Skeletal muscle cell (primary cell): ENCODE results near the gene WDR18.

Experiments used
- DNase-seq: peaks from one replicate; pipeline ENCODE4 v3.0.0-alpha.2; 2010; ENCODE audit warnings: low read depth
- H3K4me3 ChIP-seq: 2 replicates; pipeline ENCODE4 v1.5.1; 2011; ENCODE audit warnings: low read depth, mild to moderate bottlenecking, control low read depth, low read length, moderate library complexity

The WDR18 gene

DNA sequence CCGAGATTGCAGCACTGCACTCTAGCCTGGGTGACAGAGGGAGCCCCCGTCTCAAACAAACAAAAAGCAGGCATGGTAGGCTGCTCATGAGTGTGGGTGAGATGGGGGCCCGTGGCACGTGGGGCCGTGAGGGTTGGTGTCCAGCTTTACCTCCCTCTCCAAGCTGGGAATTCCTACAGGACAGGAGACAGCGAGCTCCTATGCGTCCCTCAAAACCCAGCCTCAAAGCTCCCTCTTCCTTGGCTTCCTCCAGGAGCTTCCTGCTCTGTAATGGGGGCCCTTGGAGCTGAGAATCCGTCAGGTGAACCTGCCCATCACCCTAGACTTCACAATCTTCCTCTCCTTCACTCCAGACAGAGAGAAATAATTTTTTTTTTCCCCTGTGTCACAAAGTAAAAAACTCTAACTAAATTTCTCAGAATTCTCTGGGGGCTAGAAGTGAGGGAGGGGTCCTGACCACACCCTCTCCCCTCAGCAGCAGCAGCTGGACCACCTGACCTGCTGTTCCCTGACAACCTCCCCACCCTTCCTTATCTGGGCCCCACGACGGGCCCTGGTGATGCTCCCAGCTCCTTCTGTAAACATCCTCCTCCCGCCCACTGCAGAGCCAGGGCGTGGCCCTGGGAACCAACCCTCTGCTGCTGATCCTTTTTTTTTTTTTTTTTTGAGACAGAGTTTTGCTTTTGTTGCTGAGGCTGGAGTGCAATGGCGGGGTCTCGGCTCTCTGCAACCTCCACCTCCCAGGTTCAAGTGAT is 22.1 kb upstream of the WDR18 start:
- no peak for DNase-seq

DNA sequence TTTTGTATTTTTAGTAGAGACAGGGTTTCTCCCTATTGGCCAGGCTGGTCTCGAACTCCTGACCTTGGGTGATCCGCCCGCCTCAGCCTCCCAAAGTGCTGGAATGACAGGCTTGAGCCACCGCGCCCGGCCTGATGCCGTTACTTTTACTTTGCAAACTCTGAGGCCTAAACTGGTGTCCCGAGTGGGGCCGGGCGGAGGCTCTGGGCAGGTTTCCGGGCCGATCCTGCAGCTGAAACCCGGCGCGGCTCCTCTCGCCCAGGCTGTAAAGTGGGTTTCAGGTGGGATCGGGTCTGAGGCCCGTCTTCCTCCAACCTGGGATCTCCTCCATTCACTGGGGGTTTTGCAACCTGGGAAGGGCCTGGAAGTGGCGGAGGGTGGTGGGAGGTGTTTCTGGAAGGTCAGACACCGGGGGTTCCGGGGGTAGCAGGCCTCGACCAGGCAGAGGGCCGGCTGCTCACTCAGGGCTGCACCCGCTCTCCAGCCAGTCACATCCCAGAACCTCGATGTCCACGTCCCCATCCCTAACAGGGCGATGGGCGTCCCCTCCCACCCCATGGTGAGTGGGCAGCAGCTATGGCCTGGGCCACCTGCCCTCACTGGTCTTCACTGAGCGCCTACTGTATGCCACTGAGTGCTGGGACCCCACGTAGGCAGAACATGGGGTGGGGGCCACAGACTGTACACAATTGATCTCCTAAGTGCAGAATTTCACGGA is 21.3 kb upstream of the WDR18 start:
- no peak for DNase-seq
- no peak overlapping the region for H3K4me3 ChIP-seq

More for the DNA sequence above, 22.1 kb upstream of the WDR18 start:
- H3K4me3 ChIP-seq, result no peak overlapping the region

DNA sequence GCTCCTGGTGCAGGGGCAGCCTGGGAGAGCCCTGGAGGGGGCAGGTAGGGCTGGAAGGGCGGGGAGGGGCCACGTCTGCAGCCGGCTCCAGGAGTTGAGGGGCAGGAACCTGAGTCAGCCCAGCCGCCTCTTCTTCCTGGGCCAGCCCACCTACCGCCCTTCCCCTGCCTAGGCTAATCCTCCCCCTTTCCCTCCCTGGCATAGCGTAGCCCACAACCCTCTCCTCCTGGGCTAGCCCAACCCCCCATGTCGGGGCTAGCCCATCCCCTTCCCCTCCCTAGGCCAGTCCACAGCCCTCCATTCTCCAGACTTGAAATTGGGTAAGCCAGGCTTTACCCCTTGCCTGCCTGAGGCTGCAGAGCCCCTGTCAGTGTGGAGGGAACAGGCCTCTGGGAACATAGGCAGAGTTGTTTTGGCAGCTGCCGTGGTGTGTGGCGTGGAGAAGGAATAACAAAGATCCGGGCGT is 20.6 kb upstream of the WDR18 start:
- no peak for DNase-seq
- H3K4me3 ChIP-seq, result no peak overlapping the region

DNA sequence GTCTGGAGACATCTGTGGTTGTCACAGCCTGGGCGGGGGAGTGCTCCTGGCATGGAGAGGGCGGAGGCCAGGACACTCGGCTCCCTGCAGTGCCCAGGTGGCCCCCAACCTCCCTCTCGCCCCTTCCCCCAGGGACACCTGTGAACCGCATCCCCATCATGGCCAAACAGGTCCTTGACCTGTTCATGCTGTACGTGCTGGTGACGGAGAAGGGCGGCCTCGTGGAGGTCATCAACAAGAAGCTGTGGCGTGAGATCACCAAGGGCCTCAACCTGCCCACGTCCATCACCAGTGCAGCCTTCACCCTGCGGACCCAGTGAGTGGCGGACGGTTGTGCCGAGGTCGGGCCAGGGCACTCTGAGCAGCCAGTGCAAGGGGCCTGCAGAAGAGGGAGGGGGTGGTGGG is 20.0 kb upstream of the WDR18 start:
- DNase-seq, result no peak
- no peak overlapping the region for H3K4me3 ChIP-seq

DNA sequence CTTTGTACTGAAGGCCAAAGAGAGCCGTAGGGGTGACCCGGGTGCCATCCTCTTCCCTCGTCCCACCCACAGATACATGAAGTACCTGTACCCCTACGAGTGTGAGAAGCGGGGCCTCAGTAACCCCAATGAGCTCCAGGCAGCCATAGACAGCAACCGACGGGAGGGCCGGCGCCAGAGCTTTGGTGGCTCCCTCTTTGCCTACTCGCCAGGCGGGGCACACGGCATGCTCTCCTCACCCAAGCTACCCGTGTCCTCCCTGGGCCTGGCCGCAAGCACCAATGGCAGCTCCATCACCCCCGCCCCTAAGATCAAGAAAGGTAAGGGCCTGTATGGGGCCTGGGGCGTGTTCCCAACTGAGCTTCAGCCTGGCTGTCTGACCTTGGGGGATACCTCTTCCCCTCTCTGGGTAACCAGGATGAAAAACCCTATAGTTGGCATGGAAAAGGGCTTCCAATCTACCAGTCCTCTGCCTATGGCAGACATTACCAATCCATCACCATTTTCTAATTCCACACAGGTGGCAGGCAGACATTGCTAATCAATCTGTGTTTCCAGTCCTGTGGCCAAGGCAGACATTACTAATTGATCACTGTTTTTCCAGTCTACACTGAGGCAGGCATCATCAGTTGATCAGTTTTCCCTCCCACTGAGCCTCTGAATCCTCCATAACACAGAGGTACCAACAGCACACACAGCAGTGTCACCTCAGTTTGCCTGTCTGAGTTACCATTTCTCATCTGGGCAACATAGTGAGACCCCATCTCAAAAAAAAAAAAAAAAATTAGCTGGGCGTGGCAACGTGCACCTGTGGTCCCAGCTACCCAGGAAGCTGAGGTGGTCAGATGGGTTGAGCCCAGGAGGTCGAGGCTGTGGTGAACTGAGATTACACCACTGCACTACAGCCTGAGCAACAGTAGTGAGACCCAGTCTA is 19.1 kb upstream of the WDR18 start:
- no peak overlapping the region for H3K4me3 ChIP-seq
- no peak for DNase-seq

DNA sequence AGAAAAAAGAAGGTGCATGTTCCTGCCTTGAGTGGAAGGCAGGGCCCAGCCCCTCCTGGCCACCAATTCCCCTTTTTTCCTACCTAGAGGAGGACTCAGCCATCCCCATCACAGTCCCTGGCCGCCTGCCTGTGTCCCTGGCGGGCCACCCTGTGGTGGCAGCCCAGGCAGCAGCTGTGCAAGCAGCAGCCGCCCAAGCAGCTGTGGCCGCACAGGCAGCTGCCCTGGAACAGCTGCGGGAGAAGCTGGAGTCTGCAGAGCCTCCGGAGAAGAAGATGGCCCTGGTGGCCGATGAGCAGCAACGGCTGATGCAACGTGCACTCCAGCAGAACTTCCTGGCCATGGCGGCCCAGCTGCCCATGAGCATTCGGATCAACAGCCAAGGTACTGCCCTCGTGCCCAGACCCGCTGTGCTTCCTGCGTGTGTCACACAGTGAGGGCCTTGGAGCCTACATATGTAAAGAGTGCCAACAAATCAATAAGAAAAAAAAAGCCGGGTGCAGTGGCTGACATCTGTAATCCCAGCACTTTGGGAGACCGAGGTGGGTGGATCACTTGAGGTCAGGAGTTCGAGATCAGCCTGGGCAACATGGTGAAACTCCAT is 17.6 kb upstream of the WDR18 start:
- no peak overlapping the region for H3K4me3 ChIP-seq
- no peak for DNase-seq

DNA sequence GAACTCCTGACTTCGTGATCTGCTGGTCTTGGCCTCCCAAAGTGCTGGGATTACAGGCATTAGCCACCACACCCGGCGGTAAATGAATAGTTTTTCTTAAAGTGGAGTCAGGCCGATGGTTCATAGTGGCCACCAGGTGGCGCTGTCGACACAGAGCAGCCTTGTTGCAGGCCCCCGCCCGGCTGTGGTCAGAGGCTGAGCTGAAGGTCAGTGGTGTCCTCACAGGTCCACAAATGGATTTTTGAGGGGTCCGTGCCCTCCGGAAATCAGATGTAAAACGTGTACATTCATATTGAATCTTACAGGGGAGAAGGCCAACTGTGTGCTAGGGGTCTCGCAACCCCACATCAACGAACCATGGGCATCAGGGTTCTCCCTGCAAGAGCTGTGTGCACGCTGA is 13.4 kb upstream of the WDR18 start:
- DNase-seq, result no peak
- H3K4me3 ChIP-seq, result no peak overlapping the region

DNA sequence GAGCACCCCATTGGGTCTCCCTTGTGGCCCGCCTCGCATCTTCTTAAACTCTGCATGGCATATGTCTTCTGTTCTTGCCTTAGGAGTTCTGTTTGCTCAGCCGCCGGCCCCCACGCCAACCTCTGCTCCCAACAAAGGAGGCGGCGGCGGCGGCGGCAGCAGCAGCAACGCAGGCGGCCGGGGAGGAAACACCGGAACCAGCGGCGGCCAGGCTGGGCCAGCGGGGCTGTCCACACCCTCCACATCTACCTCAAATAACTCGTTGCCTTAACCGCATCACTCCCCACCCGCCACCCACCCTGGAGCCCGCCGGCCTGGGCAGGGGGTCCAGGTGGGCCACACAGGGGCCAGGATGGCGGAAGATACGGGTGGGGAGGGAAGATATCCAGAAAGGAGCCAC is 12.3 kb upstream of the WDR18 start:
- DNase-seq, result no peak
- no peak overlapping the region for H3K4me3 ChIP-seq

DNA sequence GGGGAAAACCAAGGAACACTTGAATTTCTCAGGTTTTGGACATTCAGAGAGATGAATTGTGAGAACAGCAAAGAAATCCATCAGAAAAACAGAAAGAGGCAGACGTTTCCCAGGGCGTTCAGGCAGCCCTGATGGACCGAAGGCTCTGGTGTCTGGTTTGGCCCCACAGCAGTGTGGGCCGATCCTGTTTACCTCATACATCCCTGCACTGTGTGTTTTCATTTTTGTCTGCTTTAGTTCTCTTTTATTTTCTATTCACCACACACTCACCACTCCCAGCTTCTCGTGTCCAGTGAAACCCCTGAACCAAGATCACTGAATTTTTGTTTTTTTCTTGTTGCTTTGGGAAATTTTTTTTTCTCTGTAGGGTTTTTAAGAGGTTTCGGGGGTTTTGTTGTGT is 11.9 kb upstream of the WDR18 start:
- DNase-seq, result no peak
- H3K4me3 ChIP-seq, result no peak overlapping the region

DNA sequence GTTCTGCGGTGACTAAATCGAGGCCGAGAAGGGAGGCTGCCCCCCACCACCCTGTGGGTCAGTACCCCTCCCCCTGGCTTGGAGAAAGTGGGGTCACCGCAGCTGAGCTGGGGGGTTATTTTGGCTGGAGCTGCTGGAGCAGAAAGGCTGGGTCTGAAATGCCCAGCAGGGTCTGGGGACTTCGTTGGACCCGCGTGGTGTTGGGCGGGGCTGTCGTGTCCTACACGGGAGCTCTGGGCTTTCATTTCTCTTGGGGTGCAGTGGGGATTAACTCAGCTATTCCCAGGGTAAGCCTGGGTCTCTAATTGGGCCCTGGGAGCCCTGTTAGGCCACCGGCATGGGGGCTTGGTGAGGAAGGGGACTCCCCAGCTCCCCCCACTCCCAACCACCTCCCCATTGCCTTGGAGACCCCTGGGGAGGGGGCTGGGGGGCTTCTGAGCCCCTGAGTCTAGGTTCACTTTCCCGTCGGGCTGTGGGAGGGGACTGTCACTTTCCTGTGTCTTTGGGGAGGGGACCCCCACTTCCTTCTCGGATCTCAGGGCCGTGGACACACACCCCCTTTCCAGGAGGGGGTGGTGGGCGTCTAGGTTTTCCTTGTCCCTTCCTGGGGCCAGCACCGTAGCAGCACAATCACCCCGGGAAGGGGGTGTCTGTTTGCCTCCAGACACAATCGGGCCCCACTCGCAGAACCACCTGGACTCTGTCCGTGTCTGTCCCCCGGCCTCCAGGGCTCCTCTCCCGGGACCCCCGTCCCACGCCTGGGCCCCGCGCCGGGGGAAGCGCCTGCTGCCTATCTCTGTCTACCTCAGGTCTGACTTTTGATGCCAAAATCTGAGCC is 10.2 kb upstream of the WDR18 start:
- no peak for DNase-seq
- no peak overlapping the region for H3K4me3 ChIP-seq

DNA sequence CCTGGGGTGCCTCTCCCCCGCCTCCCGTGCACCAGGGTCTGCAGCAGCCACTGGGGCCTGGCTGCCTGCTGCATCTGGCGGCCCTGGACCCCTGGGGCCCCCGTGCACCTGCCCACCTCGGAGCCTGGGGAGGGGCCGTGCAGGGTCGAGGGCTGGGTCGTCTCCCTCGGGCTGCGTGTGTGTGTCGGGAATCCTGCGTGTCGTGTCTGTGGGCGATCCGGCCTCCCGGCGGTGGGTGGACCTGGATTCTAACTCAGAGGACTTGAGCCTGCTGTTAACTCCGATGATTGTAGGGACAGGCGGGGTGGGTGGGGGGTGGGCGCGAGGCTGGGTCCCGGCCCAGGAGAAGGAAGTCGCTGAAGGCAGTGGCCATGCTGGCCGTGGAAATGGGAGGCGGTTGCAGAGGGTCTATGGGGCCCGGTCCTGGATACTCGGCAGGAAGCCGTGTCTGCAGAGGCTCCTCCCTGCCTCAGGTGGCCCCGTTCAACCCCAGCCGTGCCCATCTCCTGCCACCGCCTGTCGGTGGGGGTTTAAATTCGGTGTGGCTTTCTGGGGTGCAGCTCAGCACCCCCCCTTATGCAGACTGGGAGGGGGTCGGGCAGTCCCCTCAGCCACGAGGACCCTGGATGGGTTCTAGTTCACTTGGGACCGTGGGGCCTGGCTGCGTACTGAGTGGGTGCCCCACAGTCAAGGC is 9.4 kb upstream of the WDR18 start:
- H3K4me3 ChIP-seq, result no peak overlapping the region
- DNase-seq, result no peak

DNA sequence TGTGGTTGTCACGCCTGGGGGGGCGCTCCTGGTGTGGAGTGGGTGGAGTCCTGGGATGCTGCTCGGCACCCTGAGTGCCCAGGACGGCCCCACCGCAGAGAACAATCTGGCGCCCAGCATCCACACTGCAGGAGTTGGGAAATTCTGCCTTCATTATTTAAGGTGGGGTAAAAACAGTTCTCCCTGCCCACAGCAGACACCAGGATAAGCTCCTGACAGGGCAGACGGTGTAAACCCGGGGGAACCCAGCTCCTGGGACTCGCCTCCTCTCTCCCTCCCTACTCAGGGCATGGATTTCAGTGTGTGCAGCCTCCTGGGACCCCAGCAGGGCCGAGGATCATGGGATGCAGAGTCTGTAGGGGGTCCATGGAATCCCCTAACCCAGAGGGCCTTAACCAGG is 7.7 kb upstream of the WDR18 start:
- no peak for DNase-seq
- no peak overlapping the region for H3K4me3 ChIP-seq

DNA sequence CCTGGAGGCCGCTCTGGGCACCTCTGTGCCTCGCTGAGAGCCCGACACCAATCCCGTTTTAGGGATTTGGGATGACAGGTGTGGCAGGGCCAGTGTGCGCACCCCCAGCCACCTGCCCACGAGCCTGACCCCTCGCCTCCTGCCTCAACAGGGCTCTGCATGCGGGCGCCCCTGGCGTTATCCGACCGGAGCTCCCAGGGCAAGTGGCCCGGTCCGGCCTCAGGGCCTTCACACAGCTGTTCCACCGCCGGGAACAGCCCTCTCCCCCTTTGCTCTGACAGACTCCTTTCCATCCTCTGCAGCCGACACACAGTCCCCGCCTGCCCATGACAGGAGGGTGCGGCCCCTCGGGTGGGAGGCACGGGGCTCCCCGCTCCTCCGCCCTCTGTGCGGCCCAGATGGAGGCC is 7.1 kb upstream of the WDR18 start:
- no peak overlapping the region for H3K4me3 ChIP-seq
- DNase-seq, result no peak

DNA sequence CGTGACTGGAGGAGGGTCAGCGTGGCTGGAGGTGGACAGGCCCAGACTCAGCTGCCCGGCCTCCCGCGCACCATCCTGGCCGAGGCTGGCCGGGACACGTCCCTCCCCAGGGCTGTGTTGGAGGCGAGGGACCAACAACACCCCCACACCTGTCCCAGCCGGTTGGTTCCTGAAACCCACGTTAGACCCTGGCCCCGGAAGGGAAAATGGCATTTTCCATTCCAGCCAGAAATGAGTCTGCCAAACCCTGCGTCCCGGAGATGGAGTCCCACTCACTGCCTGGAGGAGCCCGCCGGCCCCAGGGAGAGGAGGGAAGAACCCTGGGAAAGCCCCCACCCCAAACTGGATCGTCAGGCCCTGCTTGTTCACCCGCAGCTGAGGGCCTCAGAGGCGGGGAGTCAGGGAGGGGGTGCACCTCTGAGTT is 4.8 kb upstream of the WDR18 start:
- H3K4me3 ChIP-seq, result no peak overlapping the region
- DNase-seq, result no peak

DNA sequence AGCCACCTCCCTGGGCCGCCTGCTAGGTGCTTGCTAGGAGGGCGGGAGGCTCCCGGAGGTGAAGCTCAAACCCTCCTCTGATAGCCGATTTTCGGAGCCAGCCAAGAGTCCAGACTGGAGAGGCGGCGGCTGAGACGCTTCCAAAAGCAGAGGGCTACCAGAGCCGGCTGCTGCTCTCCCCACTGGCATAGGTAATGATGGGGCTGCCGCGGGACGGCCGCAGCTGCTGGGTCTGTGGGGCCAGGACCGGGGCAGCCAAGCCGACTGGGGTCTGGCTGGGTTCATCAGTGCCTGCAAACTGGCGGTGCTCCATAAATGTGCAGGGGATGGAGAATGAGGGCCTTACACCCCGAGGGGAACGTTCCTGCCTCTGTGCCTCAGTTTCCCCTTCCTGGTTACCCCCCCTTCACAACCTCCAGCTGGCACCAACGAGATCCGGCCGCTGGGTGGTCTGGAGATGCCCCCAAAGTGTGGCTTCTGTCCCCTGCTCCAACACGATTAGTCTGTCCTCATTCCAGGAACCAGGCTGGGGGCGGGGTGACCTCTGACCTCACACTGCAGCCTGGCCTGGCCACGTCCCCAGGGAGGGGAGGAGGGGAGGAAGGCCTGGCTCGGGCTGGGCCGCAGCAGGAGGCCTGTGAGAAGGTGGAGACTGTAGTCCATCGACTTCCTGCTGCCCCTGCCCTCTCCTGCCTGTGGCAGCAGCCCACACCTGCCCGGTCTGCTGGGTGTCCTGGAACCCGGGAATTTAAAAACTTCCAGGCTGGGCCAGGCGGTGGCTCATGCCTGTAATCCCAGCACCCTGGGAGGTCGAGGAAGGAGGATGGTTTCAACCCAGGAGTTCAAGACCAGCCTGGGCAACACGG is 3.8 kb upstream of the WDR18 start:
- no peak overlapping the region for H3K4me3 ChIP-seq
- DNase-seq, result no peak

DNA sequence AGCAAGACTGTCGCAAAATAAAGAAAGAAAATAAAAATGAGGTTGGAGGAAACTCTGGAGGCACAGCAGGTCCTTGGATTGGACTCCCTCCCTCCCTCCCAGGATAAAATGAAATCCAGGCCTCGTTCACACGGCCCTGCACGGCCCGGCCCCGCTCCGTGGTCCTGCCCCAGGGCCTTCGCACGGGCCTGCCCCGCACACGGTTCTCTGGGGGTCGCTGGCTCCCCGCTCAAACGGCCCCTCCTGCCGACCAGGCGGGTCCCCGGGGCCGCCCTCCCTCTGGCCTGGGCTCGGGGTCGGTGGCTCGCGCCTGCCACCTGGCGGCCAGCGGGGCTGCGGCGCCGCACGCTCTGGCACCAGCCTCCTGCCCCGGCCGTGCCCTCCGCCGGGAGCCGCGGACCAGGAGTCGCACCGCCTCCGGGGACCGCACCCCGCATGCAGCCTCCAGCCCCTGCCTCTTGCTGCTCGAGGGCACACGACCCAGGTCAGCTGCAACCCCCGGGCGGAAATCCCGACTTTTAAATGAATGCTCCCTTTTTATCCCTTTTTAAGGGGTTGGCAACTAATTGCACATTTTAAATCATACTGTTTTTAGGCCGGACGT is 1.5 kb upstream of the WDR18 start:
- no peak for DNase-seq
- peak overlapping the region; percentile 40 for H3K4me3 ChIP-seq

DNA sequence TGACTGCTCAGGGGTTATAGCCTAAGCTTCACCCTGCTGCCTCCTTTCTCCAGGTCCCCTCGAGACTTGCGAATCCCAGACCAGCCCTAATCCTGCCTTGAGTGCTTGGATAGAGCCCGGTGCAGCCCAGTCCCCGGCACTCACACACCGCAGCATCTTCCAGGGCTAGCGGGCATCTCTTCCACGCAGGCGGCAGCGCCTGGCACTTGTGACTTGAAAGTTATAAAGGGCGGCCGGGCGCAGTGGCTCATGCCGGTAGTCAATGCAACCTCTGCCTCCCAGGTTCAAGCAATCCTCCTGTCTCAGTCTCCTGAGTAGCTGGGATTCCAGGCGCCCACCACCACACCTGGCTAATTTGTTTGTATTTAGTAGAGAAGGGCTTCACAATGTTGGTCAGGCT is 1.9 kb downstream of the WDR18 start:
- no peak overlapping the region for H3K4me3 ChIP-seq
- no peak for DNase-seq
